HG03139 (cell line): Measurements from ENCODE around the gene SPOPL.

Source experiments
- ATAC-seq: cut with Tn5 transposase; IDR thresholded peaks from one replicate; pipeline ENCODE4 v1.9.1; 2021; ENCODE audit not compliant: unreplicated experiment

SPOPL gene

GRCh38 chr2:138493334-138493733 is 8.2 kb upstream of the SPOPL start:
- ATAC-seq, result no peak

- ATAC-seq, result no peak
These were observed 7.2 kb upstream of the SPOPL start for GRCh38 chr2:138494265-138494966.

GRCh38 chr2:138495384-138495783 is 6.2 kb upstream of the SPOPL start:
- ATAC-seq, result no peak

GRCh38 chr2:138496096-138496651 is 5.4 kb upstream of the SPOPL start:
- ATAC-seq, result no peak

- no peak for ATAC-seq
These were observed 4.3 kb upstream of the SPOPL start for GRCh38 chr2:138497294-138497693.

- ATAC-seq, result no peak
These were observed 1.9 kb upstream of the SPOPL start for GRCh38 chr2:138499684-138500083.

GRCh38 chr2:138500592-138501424 is 762 bp upstream of the SPOPL start:
- ATAC-seq, result no peak

GRCh38 chr2:138502255-138503086 is 901 bp downstream of the SPOPL start:
- no peak for ATAC-seq

GRCh38 chr2:138503087-138503442 is 1.5 kb downstream of the SPOPL start:
- no peak for ATAC-seq

- no peak for ATAC-seq
These were observed 2.1 kb downstream of the SPOPL start for GRCh38 chr2:138503652-138504051.

GRCh38 chr2:138504092-138504491 is 2.5 kb downstream of the SPOPL start:
- no peak for ATAC-seq

GRCh38 chr2:138504546-138505235 is 3.1 kb downstream of the SPOPL start:
- peak; percentile 26 for ATAC-seq

GRCh38 chr2:138507267-138507666 is 5.7 kb downstream of the SPOPL start:
- ATAC-seq, result no peak

- no peak for ATAC-seq
These were observed 8.7 kb downstream of the SPOPL start for GRCh38 chr2:138510319-138510718.

- ATAC-seq, result no peak
These were observed 11.1 kb downstream of the SPOPL start for GRCh38 chr2:138512672-138513071.

- ATAC-seq, result no peak
These were observed 12.6 kb downstream of the SPOPL start for GRCh38 chr2:138514173-138514572.

- no peak for ATAC-seq
These were observed 13.5 kb downstream of the SPOPL start for GRCh38 chr2:138515092-138515491.

- no peak for ATAC-seq
These were observed 14.6 kb downstream of the SPOPL start for GRCh38 chr2:138516030-138516704.

- no peak for ATAC-seq
These were observed 17.3 kb downstream of the SPOPL start for GRCh38 chr2:138518860-138519259.

GRCh38 chr2:138521821-138522220 is 20.3 kb downstream of the SPOPL start:
- ATAC-seq, result no peak
